GM21737 (cell line): ENCODE data around the gene KLHL35.

ENCODE experiments used
- ATAC-seq: cut with Tn5 transposase; IDR thresholded peaks from one replicate; pipeline ENCODE4 v1.9.1; 2021; ENCODE audit warnings: mild to moderate bottlenecking, moderate library complexity; ENCODE audit not compliant: unreplicated experiment

Gene KLHL35, protein sequence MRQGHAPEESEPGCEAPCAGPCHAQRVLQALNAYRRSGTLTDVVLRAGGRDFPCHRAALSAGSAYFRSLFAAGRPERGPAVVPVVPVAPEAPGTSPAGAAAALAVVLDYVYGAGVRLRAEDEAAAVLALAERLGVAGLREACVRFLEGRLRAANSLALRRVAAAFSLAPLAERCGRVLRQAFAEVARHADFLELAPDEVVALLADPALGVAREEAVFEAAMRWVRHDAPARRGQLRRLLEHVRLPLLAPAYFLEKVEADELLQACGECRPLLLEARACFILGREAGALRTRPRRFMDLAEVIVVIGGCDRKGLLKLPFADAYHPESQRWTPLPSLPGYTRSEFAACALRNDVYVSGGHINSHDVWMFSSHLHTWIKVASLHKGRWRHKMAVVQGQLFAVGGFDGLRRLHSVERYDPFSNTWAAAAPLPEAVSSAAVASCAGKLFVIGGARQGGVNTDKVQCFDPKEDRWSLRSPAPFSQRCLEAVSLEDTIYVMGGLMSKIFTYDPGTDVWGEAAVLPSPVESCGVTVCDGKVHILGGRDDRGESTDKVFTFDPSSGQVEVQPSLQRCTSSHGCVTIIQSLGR

DNA sequence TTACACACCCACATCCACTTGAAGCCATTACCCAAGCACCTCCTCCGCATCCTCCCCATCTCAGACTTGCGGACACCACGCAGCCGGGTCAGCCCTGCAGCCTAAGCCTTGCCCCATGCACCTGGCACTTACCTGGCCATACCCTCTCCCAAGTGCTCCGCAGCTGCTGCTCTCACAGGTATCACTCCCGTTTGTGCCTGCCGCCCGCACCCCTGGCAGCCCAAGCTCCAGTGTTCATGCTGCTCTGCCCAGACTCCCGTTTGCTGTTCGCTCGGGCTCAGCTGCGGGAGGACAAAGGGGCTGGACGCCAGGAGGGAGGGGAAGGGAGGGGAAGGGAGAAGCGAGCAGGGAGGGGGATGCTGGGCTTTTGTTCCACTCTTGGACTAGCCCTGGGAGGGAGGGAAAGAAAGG, at the start of gene KLHL35:
KLHL35 (minus strand) TSS at position 293 of the 411 bp plus-strand sequence. CDS start 2,574 bp downstream, outside the sequence.
- no peak for ATAC-seq

DNA sequence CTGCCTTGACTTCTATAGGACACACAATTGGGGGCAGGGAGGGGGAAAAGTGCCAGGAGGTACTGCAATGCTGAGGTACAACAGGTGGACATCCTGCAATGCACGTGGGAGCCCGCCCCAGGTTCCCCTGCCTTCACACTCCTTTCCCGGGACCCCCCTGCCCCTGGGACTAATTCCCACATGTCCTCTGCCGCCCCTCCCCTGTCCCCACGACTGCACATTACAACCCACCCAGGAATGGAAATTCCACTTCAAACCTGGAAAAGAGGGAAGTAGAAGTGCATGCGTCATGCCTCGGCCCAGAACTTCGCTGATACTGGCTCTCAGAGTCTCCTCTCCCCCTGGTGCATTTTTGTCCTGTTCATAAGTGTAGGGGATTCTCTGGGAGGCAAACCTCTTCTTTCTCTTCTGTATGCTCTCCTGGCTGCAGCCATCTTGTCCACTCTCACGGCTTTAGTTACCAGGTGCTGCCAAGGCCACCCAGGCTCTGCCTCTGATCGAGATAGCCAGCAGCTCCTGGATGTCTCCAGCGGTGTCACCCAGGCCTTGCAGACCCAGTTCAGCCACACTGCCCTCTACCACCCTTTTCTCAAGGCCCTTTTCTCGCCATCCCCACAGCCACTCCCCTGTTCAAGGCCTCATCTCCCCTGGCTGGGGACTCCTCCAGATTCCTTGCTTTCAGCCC, 49.1 kb upstream of the KLHL35 start:
- ATAC-seq: no peak

- ATAC-seq: no peak
Observed at GRCh38 chr11:75481223-75481921, 48.4 kb upstream of the KLHL35 start.

DNA sequence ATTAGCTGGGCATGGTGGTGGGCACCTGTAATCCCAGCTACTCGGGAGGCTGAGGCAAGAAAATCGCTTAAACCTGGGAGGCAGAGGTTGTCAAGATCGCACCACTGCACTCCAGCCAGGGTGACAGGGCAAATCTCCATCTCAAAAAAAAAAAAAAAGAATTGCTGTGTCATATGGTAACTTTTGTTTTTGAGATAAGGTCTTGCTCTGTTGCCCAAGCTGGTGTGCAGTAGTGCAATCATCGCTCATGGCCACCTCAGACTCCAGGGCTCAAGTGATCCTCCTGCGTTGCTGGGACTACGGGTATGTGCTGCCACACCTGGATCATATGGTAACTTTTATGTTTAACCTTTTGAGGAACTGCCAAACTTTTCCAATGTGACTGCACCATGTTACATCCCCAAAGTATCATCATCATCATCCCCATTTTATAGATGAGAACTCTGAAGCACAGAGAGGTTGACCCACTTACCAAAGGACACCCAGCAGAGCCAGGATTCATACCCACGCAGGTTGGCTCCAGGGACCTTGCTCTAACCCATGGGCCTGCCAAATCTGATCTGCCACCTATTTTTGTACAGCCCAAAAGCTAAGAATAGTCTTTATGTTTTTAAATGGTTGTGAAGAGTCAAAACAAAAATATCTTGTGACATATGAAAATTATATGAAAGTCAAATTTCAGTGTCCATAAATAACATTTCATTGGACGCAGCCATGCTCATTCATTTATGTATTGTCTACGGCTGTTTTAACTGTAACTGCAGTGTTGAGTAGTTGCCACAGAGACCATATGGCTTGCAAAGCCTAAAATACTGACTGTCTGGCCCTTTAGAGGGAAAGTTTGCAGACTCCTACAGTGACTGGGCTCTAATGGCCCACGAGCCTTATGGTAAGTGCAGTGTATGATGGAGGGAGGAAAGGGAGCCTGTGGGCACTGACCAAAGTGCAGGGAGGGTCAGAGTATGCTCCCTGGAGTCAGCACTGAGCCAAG, 47.5 kb upstream of the KLHL35 start:
- ATAC-seq: no peak

DNA sequence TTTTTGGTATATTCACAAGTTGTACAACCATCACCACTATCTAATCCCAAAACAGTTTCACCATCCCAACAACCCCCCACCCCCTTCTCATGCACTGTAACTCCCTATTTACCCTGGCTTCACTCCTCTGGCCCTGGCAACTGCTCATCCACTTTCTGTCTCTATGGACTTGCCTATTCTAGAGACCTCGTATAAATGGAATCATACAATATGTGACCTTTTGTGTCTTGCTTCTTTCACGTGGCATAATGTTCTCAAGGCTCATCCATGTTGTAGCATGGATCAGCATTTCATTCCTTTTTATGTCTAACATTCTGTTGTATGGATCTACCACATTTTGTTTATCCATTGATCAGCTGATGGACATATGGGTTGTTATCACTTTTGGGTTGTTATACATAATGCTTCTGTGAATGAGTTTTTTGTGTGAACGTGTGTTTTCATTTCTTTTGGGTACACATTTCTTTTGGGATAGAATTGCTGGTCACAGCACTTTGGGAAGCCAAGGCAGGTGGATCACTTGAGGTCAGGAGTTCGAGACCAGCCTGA, 46.7 kb upstream of the KLHL35 start:
- no peak for ATAC-seq

DNA sequence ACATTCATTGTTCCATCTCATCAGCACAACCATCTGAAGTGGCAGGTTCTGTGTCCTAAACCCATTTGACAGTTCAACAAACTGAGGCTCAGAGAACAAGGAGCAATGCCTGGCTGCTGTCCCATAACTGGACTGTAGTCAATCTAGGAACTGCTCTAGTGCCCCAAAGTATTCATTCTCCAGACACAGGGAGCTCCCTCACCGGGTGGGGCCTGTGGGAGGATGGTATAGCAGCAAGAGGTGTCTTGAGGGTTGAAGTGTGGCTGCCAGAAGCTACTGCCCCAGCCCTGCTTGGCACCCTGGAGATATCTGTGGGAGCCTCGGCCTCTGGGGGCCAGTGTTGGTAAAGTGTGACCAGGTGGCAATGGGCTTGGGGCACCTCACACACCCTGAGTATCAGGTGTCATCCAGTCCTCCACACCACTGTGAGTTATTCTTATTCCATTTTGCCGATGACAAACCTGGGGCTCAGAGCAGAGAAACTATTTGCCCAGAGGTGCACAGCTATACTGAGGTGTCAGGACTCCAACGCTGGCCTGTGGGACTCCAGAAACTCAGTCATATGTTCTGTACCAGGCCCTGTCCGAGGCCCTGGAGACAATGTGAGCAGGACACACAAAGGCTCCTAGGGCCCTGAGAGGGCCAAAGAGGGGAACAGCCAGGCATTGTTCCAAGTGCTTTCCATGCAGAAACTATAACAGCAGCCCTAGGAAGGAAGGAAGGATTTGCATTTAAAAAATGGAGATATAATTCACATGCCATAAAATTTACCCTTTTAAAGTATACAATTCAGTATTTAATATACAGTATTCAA, 46.0 kb upstream of the KLHL35 start:
- ATAC-seq: no peak

- no peak for ATAC-seq
Observed at GRCh38 chr11:75477614-75477935, 44.6 kb upstream of the KLHL35 start.

- ATAC-seq: no peak
Observed at GRCh38 chr11:75476739-75477613, 44.0 kb upstream of the KLHL35 start.

DNA sequence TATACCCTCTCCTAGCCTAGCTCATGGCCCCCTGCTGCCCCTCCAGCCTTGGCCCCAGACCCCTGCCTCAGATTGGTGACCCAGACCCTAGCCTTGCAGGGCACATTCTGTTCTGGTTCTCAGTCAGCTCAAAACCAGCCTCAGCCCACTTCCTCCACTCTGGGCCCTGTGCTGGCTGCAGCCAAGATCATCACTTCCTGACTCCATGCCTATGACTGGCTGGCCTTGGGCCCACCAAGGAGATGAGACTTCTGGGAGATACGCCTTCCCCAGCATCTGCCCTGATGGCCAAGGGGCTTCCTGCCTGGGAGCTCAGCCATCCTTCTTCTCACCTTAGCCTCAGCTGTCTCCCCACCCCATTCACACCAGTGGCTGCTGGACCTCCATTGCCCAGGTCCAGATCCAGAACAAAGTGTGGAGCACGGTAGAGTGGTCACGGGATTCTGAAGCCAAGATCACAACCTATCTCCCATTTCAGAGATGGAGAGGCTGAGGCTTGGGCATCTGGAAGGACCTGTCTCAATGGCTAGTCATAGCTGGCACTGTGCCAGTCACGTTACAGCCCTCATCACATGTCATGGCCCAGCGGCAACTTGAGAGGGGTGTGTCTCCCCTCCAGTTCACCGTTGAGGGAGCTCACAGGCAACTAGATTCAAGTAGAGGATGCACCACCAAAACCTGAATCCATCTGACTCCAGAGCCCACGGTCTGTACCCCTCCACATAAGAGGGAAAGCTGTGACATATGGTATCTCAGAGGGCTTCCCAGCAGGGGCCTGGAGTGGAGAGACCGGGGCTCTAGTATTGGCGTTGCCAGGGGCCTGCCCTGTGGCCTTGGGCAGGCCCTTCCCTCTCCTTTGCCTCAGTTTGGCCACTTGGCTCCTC, 43.0 kb upstream of the KLHL35 start:
- no peak for ATAC-seq

DNA sequence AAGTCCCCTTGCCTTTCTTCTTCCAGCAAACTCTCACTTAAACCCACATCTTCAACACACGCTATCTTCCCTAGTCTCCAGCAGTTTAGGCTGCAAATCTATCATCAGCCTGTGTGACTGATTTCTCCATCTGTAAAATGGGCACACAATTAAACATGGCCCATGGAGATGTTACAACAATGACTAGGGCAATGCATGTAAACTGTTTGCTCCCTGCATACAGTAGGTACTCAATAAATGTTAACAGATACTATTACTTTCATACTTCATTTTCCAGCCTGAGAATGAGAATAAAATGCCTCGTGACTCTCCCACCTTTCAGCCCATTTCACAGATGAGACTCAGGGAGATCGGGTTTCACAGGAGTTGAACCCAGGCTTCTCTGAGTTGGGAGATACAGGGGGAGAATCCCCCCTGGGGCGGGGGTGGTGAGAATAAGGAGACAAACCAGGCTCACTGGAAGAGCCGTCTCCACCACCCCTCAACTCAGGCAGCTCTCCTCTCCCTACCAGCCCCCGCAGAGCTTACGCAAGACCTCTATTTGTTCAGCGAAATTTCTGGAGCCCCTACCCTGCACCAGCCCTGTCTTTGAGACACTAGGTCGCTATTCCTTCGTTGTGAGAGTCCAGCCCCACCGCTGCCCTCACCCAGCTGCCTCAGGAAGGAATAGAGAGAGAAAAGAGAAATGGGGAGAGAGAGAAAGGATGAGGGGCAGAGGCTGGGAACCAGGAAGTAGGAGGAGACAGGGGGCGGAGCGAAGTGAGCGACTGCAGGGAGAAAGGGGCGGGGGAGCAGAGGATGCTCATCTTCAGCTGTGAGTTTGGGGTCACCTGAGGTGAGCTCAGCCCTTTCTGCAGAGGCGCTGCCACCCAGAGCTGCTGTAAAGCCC, 42.1 kb upstream of the KLHL35 start:
- ATAC-seq: no peak

GRCh38 chr11:75474240-75474639, 41.2 kb upstream of the KLHL35 start:
- ATAC-seq: no peak

GRCh38 chr11:75473684-75474083, 40.7 kb upstream of the KLHL35 start:
- ATAC-seq: no peak

DNA sequence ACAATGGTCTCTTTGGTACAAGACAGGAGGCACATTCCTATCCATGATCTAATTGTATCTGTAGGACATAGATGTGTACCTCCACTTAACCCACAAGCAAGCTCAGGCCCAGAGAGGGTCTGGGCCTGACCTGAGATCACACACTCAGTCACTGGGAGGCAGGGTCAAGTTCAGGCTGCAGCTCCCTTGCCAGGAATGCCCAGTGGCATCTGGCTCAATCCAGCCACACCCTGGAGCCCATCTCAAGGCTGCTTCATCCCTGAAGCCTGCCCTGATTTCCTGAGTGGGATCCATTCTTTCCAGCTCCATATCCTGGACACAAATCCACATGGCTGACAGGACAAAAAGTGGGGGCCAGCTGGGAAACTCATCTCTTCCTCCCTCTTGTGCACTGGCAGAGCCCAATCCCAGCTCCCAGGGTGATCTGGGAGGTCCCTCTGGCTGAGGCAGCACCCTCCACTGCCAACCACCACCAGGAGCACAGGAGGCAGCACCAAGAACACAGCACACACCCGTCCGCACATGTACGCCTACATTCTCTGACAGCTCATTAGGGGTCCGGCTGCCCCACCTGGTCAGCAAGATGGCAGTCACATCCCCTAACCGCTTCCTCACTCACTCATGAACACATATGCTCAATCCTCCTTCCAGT, 39.2 kb upstream of the KLHL35 start:
- no peak for ATAC-seq

GRCh38 chr11:75471176-75471973, 38.4 kb upstream of the KLHL35 start:
- ATAC-seq: no peak
